Epidermal melanocyte (primary cell): ENCODE data around the gene FCRL4.

Source experiments
- DNase-seq: peaks from one replicate; pipeline ENCODE4 v3.0.0; 2011; ENCODE audit warnings: low spot score; ENCODE audit not compliant: insufficient read length

FCRL4 gene

DNA sequence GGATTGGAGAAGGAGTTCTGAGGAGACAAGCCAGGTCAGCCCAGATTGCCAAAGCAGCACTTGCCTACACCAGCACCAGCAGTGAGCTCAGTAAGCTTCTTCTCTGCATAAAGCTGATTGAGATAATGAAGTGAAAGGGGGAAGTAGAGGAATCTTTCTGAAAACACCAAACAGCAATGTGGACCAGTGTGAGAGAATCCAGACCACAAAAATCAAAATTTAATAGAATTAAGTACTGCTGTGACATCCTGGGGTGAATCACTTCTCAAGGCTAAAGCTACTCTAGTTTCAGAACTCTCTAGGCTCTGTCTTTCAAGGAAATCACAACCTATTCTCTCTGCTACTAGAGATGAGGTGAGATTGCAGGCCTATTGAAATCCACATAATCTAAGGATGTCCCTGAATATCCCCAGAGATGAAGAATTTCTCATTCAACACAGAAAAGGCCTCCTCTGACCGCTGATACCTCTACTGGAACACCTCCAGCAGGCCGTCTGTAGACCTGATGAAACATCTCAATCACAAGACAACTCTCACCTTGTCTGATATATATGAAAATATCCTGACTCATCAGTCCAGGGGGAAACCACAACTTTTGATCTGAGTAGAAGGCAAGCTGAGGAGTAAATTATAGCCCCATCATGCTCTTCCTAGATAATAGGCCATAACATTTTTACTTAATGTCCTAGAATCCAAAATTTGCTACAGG, at the start of gene FCRL4:
Gene FCRL4 (minus strand): TSS at position 127 of the 709 bp plus-strand sequence. CDS start 141 bp downstream, outside the sequence.
- DNase-seq, result no peak

GRCh38 chr1:157646144-157646543, 48.3 kb upstream of the FCRL4 start:
- no peak for DNase-seq

DNA sequence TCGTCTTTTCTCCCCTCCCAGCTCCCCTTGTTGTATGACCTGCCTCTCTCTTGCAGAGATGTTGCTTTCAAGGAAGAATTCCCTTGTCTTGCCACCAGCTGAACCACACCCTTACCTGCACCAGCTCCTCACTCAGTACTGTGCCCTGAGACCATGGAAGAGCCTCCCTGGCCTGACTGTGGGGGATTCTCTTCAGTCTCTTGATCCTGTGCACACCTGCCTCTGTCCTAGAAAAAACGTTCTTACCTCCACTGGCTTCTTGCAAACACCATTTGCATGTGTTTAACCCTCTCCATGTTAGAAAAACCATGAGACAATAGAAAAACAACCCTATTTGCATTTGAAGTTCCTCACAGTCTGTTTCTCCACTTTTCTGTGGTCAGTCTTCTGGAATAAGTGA, 43.3 kb upstream of the FCRL4 start:
- DNase-seq, result no peak

- DNase-seq, result no peak
Observed at GRCh38 chr1:157639800-157640199, 41.9 kb upstream of the FCRL4 start.

DNA sequence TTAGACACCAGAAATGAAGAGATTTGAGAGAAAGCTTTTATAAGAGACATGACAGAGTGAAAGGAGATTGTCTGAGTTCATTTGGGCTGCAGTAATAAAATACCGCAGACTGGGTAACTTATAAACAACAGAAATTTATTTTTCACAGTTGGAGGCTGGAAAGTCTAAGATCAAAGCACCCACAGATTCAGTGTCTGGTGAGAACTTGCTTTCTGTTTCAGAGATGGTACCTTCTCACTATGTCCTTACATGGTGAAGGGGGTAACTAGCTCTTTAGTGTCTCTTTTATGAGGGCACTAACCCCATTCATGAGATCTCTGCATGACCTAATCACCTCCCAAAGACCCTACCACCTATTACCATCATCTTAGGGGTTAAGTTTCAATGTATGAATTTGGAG, 30.9 kb upstream of the FCRL4 start:
- DNase-seq, result no peak

DNA sequence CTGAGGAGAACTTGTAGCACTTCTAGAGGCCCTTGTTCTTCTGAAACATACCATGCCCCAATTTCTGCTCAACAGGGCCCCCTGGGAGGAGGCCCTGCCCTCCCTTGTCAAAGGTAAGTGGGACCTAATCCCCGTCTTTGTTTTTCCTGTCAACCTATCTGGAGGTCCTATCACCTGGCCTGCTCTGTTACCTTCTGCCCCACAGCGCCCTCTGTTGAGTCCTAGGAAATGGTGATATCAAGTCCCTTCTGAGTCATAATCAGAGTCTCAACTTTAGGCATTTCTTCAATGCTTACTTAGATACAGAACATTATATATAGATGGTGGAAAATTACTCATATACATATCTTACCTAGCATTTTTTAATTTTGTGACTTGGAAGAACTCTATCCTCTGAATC, 28.2 kb upstream of the FCRL4 start:
- DNase-seq, result no peak

GRCh38 chr1:157624471-157624870, 26.6 kb upstream of the FCRL4 start:
- no peak for DNase-seq

GRCh38 chr1:157622471-157622870, 24.6 kb upstream of the FCRL4 start:
- no peak for DNase-seq

DNA sequence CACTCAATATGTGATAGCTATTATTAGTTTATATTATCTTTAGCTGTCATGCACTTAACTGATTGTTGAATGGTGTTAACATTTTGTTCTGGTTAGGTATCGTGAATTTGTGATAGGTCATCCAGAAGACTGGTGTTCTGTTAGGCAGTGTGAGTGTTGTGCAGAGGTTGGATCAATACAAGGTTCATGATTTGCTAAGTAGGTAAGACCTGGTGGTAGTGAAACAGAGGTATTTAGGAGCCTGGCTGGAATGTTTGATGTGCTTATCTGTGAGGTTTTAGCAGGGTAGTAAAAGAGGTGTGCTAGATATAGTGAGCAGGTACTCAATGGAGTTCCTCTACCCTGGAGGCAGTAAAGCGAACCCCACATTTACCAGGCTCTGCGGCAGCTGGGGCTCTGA, 20.3 kb upstream of the FCRL4 start:
- no peak for DNase-seq

- no peak for DNase-seq
Observed at GRCh38 chr1:157600236-157600635, 2.4 kb upstream of the FCRL4 start.

DNA sequence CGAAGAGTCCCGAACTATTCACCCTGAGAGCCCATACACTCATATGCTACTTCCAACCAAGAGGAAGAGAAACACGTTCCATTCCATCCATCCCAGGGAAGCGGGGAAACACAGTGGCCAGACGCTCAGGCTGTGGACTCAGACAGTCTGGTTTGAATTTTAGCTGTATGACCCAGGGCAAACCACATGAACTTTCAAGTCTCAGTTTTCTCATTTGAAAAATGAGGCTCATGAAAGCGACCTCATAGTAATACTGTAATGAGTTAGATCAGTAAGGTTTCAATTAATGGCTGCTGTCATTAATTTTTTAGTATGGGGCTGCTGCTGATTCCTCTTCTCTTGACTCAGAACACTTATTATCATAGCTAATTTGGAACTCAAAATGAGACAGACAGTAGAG, 1.5 kb downstream of the FCRL4 start:
- DNase-seq, result no peak

- no peak for DNase-seq
Observed at GRCh38 chr1:157595356-157595755, 2.5 kb downstream of the FCRL4 start.

DNA sequence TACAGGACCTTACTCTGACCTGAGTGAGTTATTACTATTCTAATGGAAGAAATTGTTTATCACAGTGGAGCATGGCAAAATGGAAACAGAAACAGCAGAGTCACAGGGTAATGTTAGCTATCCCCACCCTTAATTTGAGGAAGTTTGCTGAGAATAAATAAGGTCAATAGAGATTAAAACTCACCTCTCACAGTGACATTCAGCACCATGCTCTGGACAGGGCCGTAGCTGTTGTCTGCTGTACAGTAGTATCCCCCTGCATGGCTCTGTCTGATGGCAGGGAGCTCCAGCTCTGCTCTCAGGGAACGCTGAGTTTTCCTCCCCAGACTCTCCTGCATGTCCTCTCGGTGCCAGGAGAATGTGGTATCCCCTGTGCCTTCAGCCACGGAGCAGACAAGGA, 11.9 kb downstream of the FCRL4 start:
- DNase-seq, result no peak

GRCh38 chr1:157584503-157584902, 13.4 kb downstream of the FCRL4 start:
- no peak for DNase-seq

DNA sequence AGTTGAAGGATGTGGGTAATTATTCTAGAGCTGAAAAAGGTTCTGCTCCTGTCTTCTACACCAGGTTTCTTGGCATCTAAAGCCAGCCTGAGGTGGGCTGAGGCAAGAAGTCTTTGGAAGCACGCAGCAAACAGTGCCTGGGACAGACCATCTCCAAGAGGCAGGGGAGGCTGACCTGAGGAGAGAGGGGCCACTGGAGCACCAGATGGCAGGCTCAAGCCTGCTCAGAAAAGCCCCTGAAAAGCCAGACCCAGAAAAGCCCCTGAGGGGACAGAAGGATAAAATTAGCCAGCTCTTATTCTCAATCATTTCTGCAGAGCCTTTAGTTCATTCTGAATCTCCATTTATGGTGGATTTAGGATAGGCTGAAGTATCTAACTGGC, 17.1 kb downstream of the FCRL4 start:
- no peak for DNase-seq

DNA sequence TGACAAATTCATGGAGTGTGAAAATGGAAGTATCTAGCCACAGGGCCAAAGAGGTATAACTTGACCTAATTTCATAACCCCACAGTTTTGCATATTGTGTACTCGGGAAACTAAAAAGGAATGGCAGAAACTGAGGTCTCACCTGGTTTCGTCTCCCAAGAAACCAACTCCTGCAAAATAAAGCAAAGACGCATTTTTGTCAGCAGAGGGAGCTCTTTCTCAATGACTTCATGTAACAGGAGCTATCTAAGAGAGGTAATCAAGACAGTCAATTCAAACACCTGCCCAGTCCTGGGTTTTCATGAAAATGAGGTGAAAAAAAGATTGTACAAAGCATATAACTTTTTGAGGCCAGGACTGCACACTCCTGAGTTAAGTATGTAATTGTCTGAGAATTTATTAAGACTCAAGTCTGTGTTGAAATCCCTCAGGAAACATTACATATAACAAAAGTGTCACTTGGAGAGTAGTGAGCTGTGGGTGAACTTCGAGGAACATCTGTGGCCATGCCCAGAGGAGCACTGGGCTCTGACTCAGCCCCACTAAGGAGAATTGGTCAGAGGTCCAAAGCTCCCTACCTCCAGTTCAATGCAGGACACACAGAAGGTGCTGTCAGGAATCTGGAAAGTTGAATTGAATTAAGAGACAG, 17.6 kb downstream of the FCRL4 start:
- peak; percentile 19 for DNase-seq

GRCh38 chr1:157577420-157577819, 20.5 kb downstream of the FCRL4 start:
- DNase-seq, result no peak

DNA sequence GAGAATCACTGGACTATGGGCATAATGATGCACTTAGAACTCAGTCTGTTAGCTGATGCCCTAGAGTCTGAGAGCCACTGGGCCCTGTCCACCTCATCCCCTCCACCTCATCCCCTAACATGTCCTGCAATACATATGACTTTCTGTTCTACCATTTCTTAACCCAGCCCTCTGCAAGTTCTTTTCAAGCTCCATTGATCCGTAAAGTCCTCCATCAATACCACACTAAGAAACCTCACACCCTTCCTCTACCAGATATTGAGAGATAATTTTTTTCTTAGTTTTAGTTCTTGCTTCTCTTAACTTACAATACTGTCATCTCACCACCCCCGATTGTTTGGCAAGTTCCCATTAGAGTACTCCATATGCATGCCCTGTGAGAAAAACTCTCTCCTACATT, 22.1 kb downstream of the FCRL4 start:
- no peak for DNase-seq

- no peak for DNase-seq
Observed at GRCh38 chr1:157574836-157575235, 23.0 kb downstream of the FCRL4 start.

GRCh38 chr1:157566484-157567300, 31.2 kb downstream of the FCRL4 start:
- DNase-seq, result no peak

DNA sequence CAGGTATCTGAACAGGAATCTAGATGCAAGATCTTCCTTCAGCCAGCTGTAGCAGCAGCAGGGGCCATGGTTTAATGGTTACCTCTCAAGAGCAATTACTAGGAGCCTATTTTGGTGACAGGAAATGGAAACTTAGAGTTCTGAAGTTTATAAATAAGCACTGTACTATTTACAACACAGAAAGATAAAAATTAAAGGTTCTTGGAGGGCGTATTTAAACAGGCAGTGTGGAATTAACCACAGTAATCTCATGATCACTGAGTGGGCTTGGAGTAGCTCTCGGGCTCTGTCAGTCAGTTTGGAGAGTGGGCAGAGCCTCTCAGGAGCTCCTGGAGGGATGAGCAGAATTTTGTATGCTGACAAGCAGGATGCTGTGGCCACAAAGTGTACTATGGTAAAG, 35.4 kb downstream of the FCRL4 start:
- DNase-seq, result no peak

GRCh38 chr1:157558119-157558518, 39.8 kb downstream of the FCRL4 start:
- DNase-seq, result no peak
